C4-2B (cell line): ENCODE data around the gene INSYN2B.

Experiments
- ZFX ChIP-seq: fragments of 450-650 bp; IDR thresholded peaks from 2 replicates; pipeline ENCODE4 v1.6.1; 2017
- TF ChIP-seq, protein P1 (sequence below): fragments of 450-650 bp; conservative IDR thresholded peaks from 2 replicates; pipeline ENCODE4 v1.5.1; 2017; ENCODE audit warnings: mild to moderate bottlenecking

DNA sequence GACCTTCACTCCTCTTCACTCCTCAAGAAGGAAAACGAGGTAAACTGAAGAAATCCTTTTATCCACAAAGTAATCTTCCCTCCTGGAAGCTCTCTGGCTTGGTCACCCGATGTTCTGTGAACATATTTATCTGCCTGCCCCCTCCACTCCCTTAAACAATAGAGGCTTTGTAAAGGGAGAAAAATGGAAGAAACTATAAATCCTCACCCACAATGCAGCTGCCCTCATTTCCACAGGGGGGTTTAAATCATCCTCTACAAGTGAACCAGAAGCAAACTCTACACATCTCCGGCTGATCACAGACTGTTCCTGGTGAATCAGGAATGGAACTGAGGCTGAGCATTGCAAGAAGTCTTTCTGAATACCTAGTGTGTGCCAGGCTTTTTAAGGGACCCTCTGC lies 7.2 kb downstream of the INSYN2B start:
- TF ChIP-seq, protein P1, sequence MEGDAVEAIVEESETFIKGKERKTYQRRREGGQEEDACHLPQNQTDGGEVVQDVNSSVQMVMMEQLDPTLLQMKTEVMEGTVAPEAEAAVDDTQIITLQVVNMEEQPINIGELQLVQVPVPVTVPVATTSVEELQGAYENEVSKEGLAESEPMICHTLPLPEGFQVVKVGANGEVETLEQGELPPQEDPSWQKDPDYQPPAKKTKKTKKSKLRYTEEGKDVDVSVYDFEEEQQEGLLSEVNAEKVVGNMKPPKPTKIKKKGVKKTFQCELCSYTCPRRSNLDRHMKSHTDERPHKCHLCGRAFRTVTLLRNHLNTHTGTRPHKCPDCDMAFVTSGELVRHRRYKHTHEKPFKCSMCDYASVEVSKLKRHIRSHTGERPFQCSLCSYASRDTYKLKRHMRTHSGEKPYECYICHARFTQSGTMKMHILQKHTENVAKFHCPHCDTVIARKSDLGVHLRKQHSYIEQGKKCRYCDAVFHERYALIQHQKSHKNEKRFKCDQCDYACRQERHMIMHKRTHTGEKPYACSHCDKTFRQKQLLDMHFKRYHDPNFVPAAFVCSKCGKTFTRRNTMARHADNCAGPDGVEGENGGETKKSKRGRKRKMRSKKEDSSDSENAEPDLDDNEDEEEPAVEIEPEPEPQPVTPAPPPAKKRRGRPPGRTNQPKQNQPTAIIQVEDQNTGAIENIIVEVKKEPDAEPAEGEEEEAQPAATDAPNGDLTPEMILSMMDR: no peak
- TF ChIP-seq ZFX: no peak
